Right lobe of liver (tissue), 6 donors: ENCODE data around the gene DPP6. TPM values are rescaled to one million over a fixed set of nuclear protein-coding genes. Genes with fewer than 3 reads are reported as not detected.
"Not testable (repeated sequence)": the region's sequence is repeated elsewhere in the genome, so short reads cannot be mapped to it uniquely, and the experiment has no call there.

Experiments
- ATAC-seq, 4 donors: fragments of 200-7000 bp; cut with Tn5 transposase; one replicate each; pipeline ENCODE4 v1.9.1; 2020; ENCODE audit warnings: mild to moderate bottlenecking in 4 of 4, moderate library complexity in 4 of 4
- DNase-seq, 3 donors: peaks; one replicate each; pipeline ENCODE4 v3.0.0-alpha.2; 2020
- H3K27ac ChIP-seq, 3 donors: fragments of 200-600 bp; one replicate each; pipeline ENCODE4 v1.8.0; 2022
- H3K27me3 ChIP-seq, 2 donors: fragments of 200-600 bp; one replicate each; pipeline ENCODE4 v1.8.0; 2022
- H3K36me3 ChIP-seq, 4 donors: fragments of 200-600 bp; sonication (generic) in 1 of 4; one replicate each; pipeline versions ENCODE4 v1.5.1 to v1.8.0; 2017 to 2022; ENCODE audit warnings: control low read depth in 1 of 4
- H3K4me1 ChIP-seq, 4 donors: fragments of 200-600 bp; sonication (generic) in 1 of 4; one replicate each; pipeline versions ENCODE4 v1.5.1 to v1.8.0; 2017 to 2022; ENCODE audit warnings: control low read depth in 1 of 4
- H3K4me3 ChIP-seq, 3 donors: fragments of 200-600 bp; one replicate each; pipeline ENCODE4 v1.8.0; 2022
- H3K9me3 ChIP-seq, 4 donors: fragments of 200-600 bp; sonication (generic) in 1 of 4; one replicate each; pipeline versions ENCODE4 v1.5.1 to v1.8.0; 2017 to 2022; ENCODE audit warnings: control low read depth in 1 of 4
- CTCF ChIP-seq, 4 donors: fragments of 200-600 bp in 3 of 4; fragments of 450-650 bp in 1 of 4; IDR thresholded peaks; one replicate each; pipeline versions ENCODE4 v1.5.1 to v1.8.0; 2016 to 2022; ENCODE audit warnings: antibody characterized with exemption in 4 of 4, mild to moderate bottlenecking in 2 of 4
- WGBS: methylation state at CpG from one replicate; pipeline ENCODE4 v1.1.6; 2018; ENCODE audit warnings: low coverage, low lambda C conversion rate; ENCODE audit not compliant: insufficient coverage; ENCODE audit errors: missing lambda C conversion rate; 5-methylcytosine and 5-hydroxymethylcytosine counted together
- intact Hi-C, 2 donors: fragments of 100-400 bp; cut with DNase I; formaldehyde crosslinking; loops; one replicate each; pipeline versions ENCODE4 v1.11.2 to v1.14.1; 2022
- total RNA-seq, 6 experiments: library from RNA; depleted of rRNA in 2 of 6; stranded (reverse); fragments of >200 nt in 2 of 6; fragmentation: NEBNext Ultra II Directional in 3 of 6; extraction: Animal tissue kit (Norgen Biotek cat#: 25700) in 3 of 6; gene quantifications; one replicate each; pipeline versions ENCODE4 v1.1.0 to v1.2.4, GENCODE V29; 2016 to 2023
- donor health status: DM: no; HTN: yes; CAD: no.
- donor health status: DM: no; HTN: no; CAD: no.
- donor health status: DM: no; HTN: no; CAD: no.
- donor health status: DM: no; HTN: yes; CAD: no.
- donor health status: DM: no; HTN: yes; CAD: no.

DPP6 gene
- total RNA-seq, 6 experiments from 2014 or later = not detected

GRCh38 chr7:154039466-154040165 is 12.6 kb upstream of the DPP6 start:
- H3K27me3 ChIP-seq, intact Hi-C loops, H3K27ac ChIP-seq, H3K9me3 ChIP-seq, H3K36me3 ChIP-seq, H3K4me1 ChIP-seq, H3K4me3 ChIP-seq: not testable (repeated sequence)
- 0% methylated on average over 2 of the region's 13 CpGs for WGBS
- peak in 1 of 4 donors; percentile 32 for TF ChIP-seq CTCF (IDR thresholded peaks at IDR 0.05)
- DNase-seq (peak in 1 of 3 donors; percentile 59), ATAC-seq (peak; percentile 87 to 94 (median 92))

- not testable (repeated sequence) for H3K4me3 ChIP-seq
Observed at GRCh38 chr7:154050394-154050793, 1.8 kb upstream of the DPP6 start.

GRCh38 chr7:154051006-154051642 is 1.1 kb upstream of the DPP6 start:
- H3K27me3 ChIP-seq, H3K4me1 ChIP-seq, DNase-seq, H3K9me3 ChIP-seq, H3K4me3 ChIP-seq, H3K36me3 ChIP-seq, intact Hi-C loops, H3K27ac ChIP-seq: not testable (repeated sequence)
- peak; percentile 97 to 98 (median 97) for ATAC-seq
- WGBS = 5% methylated on average over 8 of the region's 42 CpGs

More at GRCh38 chr7:154050394-154050793, 1.8 kb upstream of the DPP6 start:
- H3K36me3 ChIP-seq, intact Hi-C loops, H3K27ac ChIP-seq, H3K4me1 ChIP-seq, H3K9me3 ChIP-seq, H3K27me3 ChIP-seq, ATAC-seq, DNase-seq: not testable (repeated sequence)
- WGBS = 69% methylated on average over 2 of the region's 5 CpGs

GRCh38 chr7:154052530-154053252 is 493 bp downstream of the DPP6 start:
- H3K27ac ChIP-seq, ATAC-seq, H3K27me3 ChIP-seq, H3K4me3 ChIP-seq, H3K4me1 ChIP-seq, H3K36me3 ChIP-seq, H3K9me3 ChIP-seq, DNase-seq, intact Hi-C loops: not testable (repeated sequence)
- 5% methylated on average over 12 of the region's 83 CpGs for WGBS

GRCh38 chr7:154053466-154054312 is 1.5 kb downstream of the DPP6 start:
- peak; percentile 72 to 92 (median 80) for ATAC-seq
- intact Hi-C loops, H3K27me3 ChIP-seq, DNase-seq, H3K4me1 ChIP-seq, H3K4me3 ChIP-seq, H3K27ac ChIP-seq, H3K36me3 ChIP-seq, H3K9me3 ChIP-seq: not testable (repeated sequence)
- 27% methylated on average over 7 of the region's 16 CpGs for WGBS

GRCh38 chr7:154054664-154055063 is 2.5 kb downstream of the DPP6 start:
- intact Hi-C loops, H3K36me3 ChIP-seq, H3K27me3 ChIP-seq, H3K4me3 ChIP-seq, ATAC-seq, H3K9me3 ChIP-seq, H3K27ac ChIP-seq, H3K4me1 ChIP-seq, DNase-seq: not testable (repeated sequence)
- 18% methylated on average over 1 of the region's 2 CpGs for WGBS

GRCh38 chr7:154055491-154056106 is 3.4 kb downstream of the DPP6 start:
- DNase-seq = peak in 1 of 3 donors; percentile 58
- peak in 2 of 4 donors; percentile 32 to 57 for ATAC-seq

GRCh38 chr7:154058783-154059182 is 6.6 kb downstream of the DPP6 start:
- H3K4me3 ChIP-seq, H3K27me3 ChIP-seq, H3K27ac ChIP-seq, H3K9me3 ChIP-seq, H3K4me1 ChIP-seq, intact Hi-C loops, ATAC-seq, H3K36me3 ChIP-seq, DNase-seq: not testable (repeated sequence)
- WGBS = 87% methylated on average over 4 of the region's 14 CpGs

More at GRCh38 chr7:154055491-154056106, 3.4 kb downstream of the DPP6 start:
- H3K4me1 ChIP-seq, H3K4me3 ChIP-seq, H3K9me3 ChIP-seq, H3K27me3 ChIP-seq, H3K36me3 ChIP-seq, intact Hi-C loops, H3K27ac ChIP-seq: not testable (repeated sequence)
- WGBS = 16% methylated on average over 9 of the region's 9 CpGs

- H3K36me3 ChIP-seq, H3K27me3 ChIP-seq, ATAC-seq, H3K27ac ChIP-seq, H3K4me3 ChIP-seq, H3K4me1 ChIP-seq, intact Hi-C loops, DNase-seq, H3K9me3 ChIP-seq: not testable (repeated sequence)
- 100% methylated on average over 1 of the region's 15 CpGs for WGBS
Observed at GRCh38 chr7:154060551-154060950, 8.4 kb downstream of the DPP6 start.
